CD4-positive, alpha-beta T cell treated with Interleukin-15 for 4 hours (primary cell): ENCODE data around the gene PTPN21.

Experiments used
- DNase-seq: peaks from one replicate; pipeline ENCODE4 v3.0.0-alpha.2; 2020; ENCODE audit warnings: low spot score

The PTPN21 gene

GRCh38 chr14:88554457-88555286 lies at the start of gene PTPN21:
PTPN21 (minus strand) TSS chr14:88555007; CDS start chr14:88550417, 4,590 bp downstream.
- no peak for DNase-seq

GRCh38 chr14:88604212-88604611 lies 49.4 kb upstream of the PTPN21 start:
- DNase-seq: no peak

GRCh38 chr14:88599761-88600439 lies 45.1 kb upstream of the PTPN21 start:
- DNase-seq: no peak

GRCh38 chr14:88599326-88599725 lies 44.5 kb upstream of the PTPN21 start:
- no peak for DNase-seq

- no peak for DNase-seq
These were observed 43.4 kb upstream of the PTPN21 start for GRCh38 chr14:88598097-88598675.

GRCh38 chr14:88597601-88598000 lies 42.8 kb upstream of the PTPN21 start:
- DNase-seq: no peak

- no peak for DNase-seq
These were observed 42.2 kb upstream of the PTPN21 start for GRCh38 chr14:88597038-88597437.

- DNase-seq: no peak
These were observed 37.2 kb upstream of the PTPN21 start for GRCh38 chr14:88592031-88592430.

GRCh38 chr14:88590173-88590572 lies 35.4 kb upstream of the PTPN21 start:
- DNase-seq: no peak

GRCh38 chr14:88588081-88588480 lies 33.3 kb upstream of the PTPN21 start:
- DNase-seq: no peak

GRCh38 chr14:88584451-88584850 lies 29.6 kb upstream of the PTPN21 start:
- no peak for DNase-seq

- DNase-seq: no peak
These were observed 21.4 kb upstream of the PTPN21 start for GRCh38 chr14:88576222-88576621.

- DNase-seq: no peak
These were observed 17.3 kb upstream of the PTPN21 start for GRCh38 chr14:88572117-88572516.

- DNase-seq: no peak
These were observed 13.4 kb upstream of the PTPN21 start for GRCh38 chr14:88568196-88568595.

- DNase-seq: no peak
These were observed 10.6 kb upstream of the PTPN21 start for GRCh38 chr14:88565427-88565826.

GRCh38 chr14:88563845-88564244 lies 9.0 kb upstream of the PTPN21 start:
- DNase-seq: no peak

GRCh38 chr14:88562831-88563686 lies 8.3 kb upstream of the PTPN21 start, which contains the start of gene ZC3H14:
ZC3H14 (plus strand) TSS chr14:88563037; CDS start chr14:88563134, 97 bp downstream.
- DNase-seq: peak; percentile 89

GRCh38 chr14:88562532-88562830 lies 7.7 kb upstream of the PTPN21 start:
- DNase-seq: no peak

- DNase-seq: no peak
These were observed 5.0 kb upstream of the PTPN21 start for GRCh38 chr14:88559852-88560251.

GRCh38 chr14:88556581-88556980 lies 1.8 kb upstream of the PTPN21 start:
- DNase-seq: no peak

GRCh38 chr14:88553886-88554456 lies 836 bp downstream of the PTPN21 start:
- no peak for DNase-seq

GRCh38 chr14:88552876-88553275 lies 1.9 kb downstream of the PTPN21 start:
- no peak for DNase-seq
